Mesenchymal stem cell (in vitro differentiated cells and primary cell): ENCODE results near the gene FANCE.

Source experiments
- DNase-seq: peaks from one replicate; pipeline ENCODE4 v3.0.0-alpha.2; 2013
- H2AFZ ChIP-seq: one replicate; pipeline ENCODE4 v1.6.1; 2013; ENCODE audit warnings: low read depth, mild to moderate bottlenecking, control low read depth, inconsistent platforms, low read length, moderate library complexity
- H2AK5ac ChIP-seq: 2 replicates; pipeline ENCODE4 v1.6.1; 2013; ENCODE audit warnings: low read length, moderate library complexity, mild to moderate bottlenecking, inconsistent platforms; ENCODE audit not compliant: severe bottlenecking
- H2BK120ac ChIP-seq: one replicate; pipeline ENCODE4 v1.6.1; 2013; ENCODE audit warnings: low read depth, mild to moderate bottlenecking, inconsistent platforms, low read length, moderate library complexity
- H2BK12ac ChIP-seq, 2 experiments: one replicate each; pipeline ENCODE4 v1.6.1; 2013; ENCODE audit warnings: inconsistent platforms in 2 of 2, low read length in 2 of 2, mild to moderate bottlenecking in 2 of 2, moderate library complexity in 2 of 2, control low read depth in 1 of 2
- H2BK15ac ChIP-seq: one replicate; pipeline ENCODE4 v1.6.1; 2013; ENCODE audit warnings: mild to moderate bottlenecking, low read depth, inconsistent platforms; ENCODE audit not compliant: poor library complexity, severe bottlenecking
- H2BK5ac ChIP-seq: 2 replicates; pipeline ENCODE4 v1.6.1; 2013; ENCODE audit warnings: low read depth, mild to moderate bottlenecking, low read length, control low read depth, inconsistent platforms; ENCODE audit not compliant: poor library complexity, severe bottlenecking
- H3K14ac ChIP-seq, 2 experiments: one replicate each; pipeline ENCODE4 v1.6.1; 2013; ENCODE audit warnings: inconsistent platforms in 2 of 2, low read length in 2 of 2, control low read depth in 1 of 2, mild to moderate bottlenecking in 1 of 2, moderate library complexity in 1 of 2
- H3K18ac ChIP-seq, 2 experiments: one replicate each; pipeline ENCODE4 v1.6.1; 2013; ENCODE audit warnings: inconsistent platforms in 2 of 2, low read length in 2 of 2, control low read depth in 1 of 2, low read depth in 1 of 2, mild to moderate bottlenecking in 1 of 2
- H3K23ac ChIP-seq, 2 experiments: one replicate each; pipeline ENCODE4 v1.6.1; 2013; ENCODE audit warnings: inconsistent platforms in 2 of 2, low read length in 2 of 2, mild to moderate bottlenecking in 2 of 2, moderate library complexity in 2 of 2, control low read depth in 1 of 2
- H3K27ac ChIP-seq: 2 replicates; pipeline ENCODE4 v1.5.1; 2013; ENCODE audit warnings: mild to moderate bottlenecking, moderate library complexity, low read length, control low read depth, inconsistent platforms; ENCODE audit not compliant: poor library complexity, severe bottlenecking
- H3K27me3 ChIP-seq, 2 experiments: 2 replicates each; pipeline versions ENCODE4 v1.6.1 to v1.7.0; 2013; ENCODE audit warnings: low read length in 2 of 2, mild to moderate bottlenecking in 2 of 2, moderate library complexity in 2 of 2, control low read depth in 1 of 2, inconsistent platforms in 1 of 2; ENCODE audit not compliant: control insufficient read depth in 1 of 2, insufficient read depth in 1 of 2
- H3K36me3 ChIP-seq, 2 experiments: 2 replicates each; pipeline versions ENCODE4 v1.6.1 to v1.7.0; 2013; ENCODE audit warnings: low read length in 2 of 2, control low read depth in 1 of 2, inconsistent platforms in 1 of 2, low read depth in 1 of 2, mild to moderate bottlenecking in 1 of 2; ENCODE audit not compliant: insufficient read depth in 2 of 2, control insufficient read depth in 1 of 2
- H3K4ac ChIP-seq, 2 experiments: one replicate each; pipeline ENCODE4 v1.6.1; 2013; ENCODE audit warnings: inconsistent platforms in 2 of 2, low read length in 2 of 2, mild to moderate bottlenecking in 2 of 2, moderate library complexity in 2 of 2, control low read depth in 1 of 2, low read depth in 1 of 2
- H3K4me1 ChIP-seq: 2 replicates; pipeline ENCODE4 v1.6.1; 2013; ENCODE audit warnings: low read depth, low read length, control low read depth; ENCODE audit not compliant: control insufficient read depth, insufficient read depth
- H3K4me2 ChIP-seq: 2 replicates; pipeline ENCODE4 v1.6.1; 2013; ENCODE audit warnings: low read length, mild to moderate bottlenecking, inconsistent platforms; ENCODE audit not compliant: poor library complexity, severe bottlenecking
- H3K4me3 ChIP-seq, 2 experiments: 2 replicates each; pipeline versions ENCODE4 v1.5.1 to v1.7.0; 2013; ENCODE audit warnings: low read length in 2 of 2, mild to moderate bottlenecking in 2 of 2, control low read depth in 1 of 2, low read depth in 1 of 2; ENCODE audit not compliant: insufficient read depth in 1 of 2
- H3K79me1 ChIP-seq: replicated peaks from 2 replicates; pipeline ENCODE4 v1.6.1; 2013; ENCODE audit warnings: mild to moderate bottlenecking, control low read depth, low read length, inconsistent platforms; ENCODE audit not compliant: poor library complexity, severe bottlenecking
- H3K9ac ChIP-seq: 2 replicates; pipeline ENCODE4 v1.7.0; 2013; ENCODE audit warnings: mild to moderate bottlenecking, low read length, moderate library complexity
- H3K9me3 ChIP-seq: 2 replicates; pipeline ENCODE4 v1.7.0; 2013; ENCODE audit warnings: mild to moderate bottlenecking, low read length; ENCODE audit not compliant: control insufficient read depth
- H4K8ac ChIP-seq: one replicate; pipeline ENCODE4 v1.6.1; 2013; ENCODE audit warnings: inconsistent platforms, mild to moderate bottlenecking, low read length, moderate library complexity
- H4K91ac ChIP-seq: one replicate; pipeline ENCODE4 v1.6.1; 2013; ENCODE audit warnings: mild to moderate bottlenecking, low read length, inconsistent platforms
- WGBS: methylation state at CpG from one replicate; pipeline ENCODE4 v1.1.7; 2013; ENCODE audit warnings: mixed read lengths; 5-methylcytosine and 5-hydroxymethylcytosine counted together

The FANCE gene

DNA sequence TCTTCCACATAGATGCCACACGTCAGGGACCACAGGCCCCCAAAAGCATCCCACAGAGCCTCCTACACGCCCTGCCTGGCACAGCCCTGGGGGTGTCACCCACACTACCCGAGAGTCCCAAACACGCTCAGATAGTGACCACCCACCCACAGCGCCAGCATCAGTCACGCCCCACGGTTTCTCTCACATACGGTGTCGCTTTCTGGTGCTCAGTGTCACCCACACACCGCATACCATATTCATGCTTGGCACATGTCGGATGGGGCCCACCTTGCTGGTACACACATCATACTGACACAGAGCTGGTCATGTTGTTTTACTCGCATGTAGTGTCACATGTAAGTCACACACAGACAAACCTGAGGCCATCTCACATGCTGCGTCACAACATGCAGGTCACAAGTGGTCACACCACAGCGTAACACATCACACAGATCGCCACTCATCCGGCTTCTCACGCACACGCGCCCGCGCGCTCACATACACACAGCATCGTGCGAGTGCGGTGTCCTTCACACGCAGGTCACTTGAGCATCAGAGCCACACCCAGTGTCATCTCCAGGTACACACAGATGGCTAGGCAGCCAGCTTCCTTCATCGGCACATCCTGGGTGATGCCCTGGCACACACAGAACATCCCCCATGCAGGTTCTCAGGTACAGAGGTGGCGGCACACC, 41.3 kb downstream of the FANCE start:
- Histone ChIP-seq H2BK5ac (no peak overlapping the region), H2AK5ac (no peak overlapping the region), H2BK120ac (no peak overlapping the region), H3K9me3 (no peaks in the 10 kb centered on the region), H2AFZ (no peak overlapping the region), H3K4me3 (peak overlapping the region in 1 of 2 experiments; percentile 40), H3K4me1 (peaks cover 68% of the 10 kb centered on the region), H3K36me3 (peaks cover 0 to 12% of the 10 kb centered on the region in 2 experiments), H4K91ac (peak overlapping the region; percentile 29), H2BK15ac (no peak overlapping the region), H3K9ac (no peak overlapping the region), H3K4me2 (peak overlapping the region; percentile 19), H3K23ac (no peak overlapping the region), H3K14ac (peak overlapping the region in 1 of 2 experiments; percentile 45), H4K8ac (no peak overlapping the region), H3K4ac (peak overlapping the region; percentile 7 to 29), H2BK12ac (peak overlapping the region in 1 of 2 experiments; percentile 55), H3K27me3 (no peaks in the 10 kb centered on the region), H3K79me1 (peaks cover 4% of the 10 kb centered on the region), H3K27ac (no peak overlapping the region), H3K18ac (peak overlapping the region; percentile 11 to 40)
- no peak for DNase-seq
- WGBS = 93% methylated on average over 28 of the region's 28 CpGs

DNA sequence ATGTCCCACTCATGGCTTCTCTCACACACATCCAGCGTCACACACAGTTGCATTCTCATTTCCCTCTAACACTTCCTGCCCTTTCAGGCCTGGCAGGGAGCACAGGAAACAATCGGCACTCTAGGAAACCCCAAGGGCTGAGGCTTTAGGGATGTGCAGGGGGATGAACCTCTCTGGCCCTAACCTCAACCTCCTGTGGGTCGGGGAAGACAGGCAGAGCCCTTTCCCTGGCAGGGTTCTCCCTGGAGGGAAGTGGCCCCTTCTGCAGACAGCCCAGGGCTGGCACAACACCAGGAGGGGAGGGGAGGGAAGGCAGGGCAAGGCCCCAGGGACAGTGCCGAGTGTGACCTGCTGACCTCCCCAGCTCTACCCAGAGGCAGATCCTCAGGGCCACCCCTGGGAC, 42.0 kb downstream of the FANCE start:
- peaks cover 70% of the 10 kb centered on the region for H3K4me1 ChIP-seq
- 14% methylated on average over 3 of the region's 4 CpGs for WGBS
- peak; percentile 52 for DNase-seq
- peak overlapping the region in 1 of 2 experiments; percentile 64 for H3K4ac ChIP-seq
- H2BK120ac ChIP-seq = no peak overlapping the region
- peak overlapping the region; percentile 9 to 40 for H3K18ac ChIP-seq
- H3K9ac ChIP-seq = peak overlapping the region; percentile 24
- no peak overlapping the region for H4K8ac ChIP-seq
- peak overlapping the region in 1 of 2 experiments; percentile 76 for H3K14ac ChIP-seq
- H3K27me3 ChIP-seq = no peaks in the 10 kb centered on the region
- no peak overlapping the region for H2AFZ ChIP-seq
- peaks cover 0 to 12% of the 10 kb centered on the region in 2 experiments for H3K36me3 ChIP-seq
- H2BK15ac ChIP-seq = no peak overlapping the region
- H2AK5ac ChIP-seq = peak overlapping the region; percentile 14
- H3K4me2 ChIP-seq = peak overlapping the region; percentile 52
- peaks cover 8% of the 10 kb centered on the region for H3K79me1 ChIP-seq
- H4K91ac ChIP-seq = peak overlapping the region; percentile 58
- H3K27ac ChIP-seq = peak overlapping the region; percentile 3
- H3K9me3 ChIP-seq = no peaks in the 10 kb centered on the region
- H2BK5ac ChIP-seq = no peak overlapping the region
- peak overlapping the region in 1 of 2 experiments; percentile 81 for H2BK12ac ChIP-seq
- no peak overlapping the region for H3K23ac ChIP-seq
- peak overlapping the region in 1 of 2 experiments; percentile 40 for H3K4me3 ChIP-seq

DNA sequence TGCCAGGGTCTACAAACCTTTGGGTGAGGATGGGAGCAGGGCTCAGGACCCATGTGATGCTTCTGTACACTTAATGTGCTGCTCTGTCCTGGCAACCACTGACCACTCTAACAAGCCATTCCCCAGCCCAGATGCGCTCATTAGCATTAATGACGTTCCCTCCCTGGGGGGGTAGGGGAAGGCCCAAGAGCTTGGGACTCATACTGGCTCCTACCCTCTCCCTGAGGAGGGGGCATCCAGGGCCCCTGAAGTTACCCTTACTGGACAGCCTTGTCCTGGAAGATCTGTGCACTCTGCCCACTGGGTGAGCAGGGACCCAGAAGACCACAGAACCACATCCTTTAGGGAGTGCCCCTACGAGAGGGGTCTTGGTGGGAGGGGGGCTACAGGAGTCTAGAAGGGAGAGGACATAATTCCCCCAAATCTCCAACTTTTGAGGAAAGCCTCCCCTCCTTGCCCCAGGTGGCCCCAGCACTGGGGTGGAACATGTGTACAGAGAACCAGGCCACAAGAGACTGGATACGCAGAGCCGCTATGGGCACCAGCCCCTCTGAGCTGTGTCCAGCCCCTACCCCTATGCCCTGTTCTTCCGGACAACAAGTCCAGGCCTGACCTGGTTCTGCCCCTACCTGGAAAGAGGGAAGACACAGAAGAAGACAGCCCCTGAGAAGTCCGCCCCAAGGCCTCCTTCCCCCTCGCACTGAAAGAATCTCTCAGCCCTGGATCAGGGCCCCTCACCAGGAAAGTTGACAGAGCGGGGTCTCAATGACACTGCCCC, 43.3 kb downstream of the FANCE start:
- peak overlapping the region; percentile 65 for H2BK120ac ChIP-seq
- no peak overlapping the region for H4K91ac ChIP-seq
- no peaks in the 10 kb centered on the region for H3K9me3 ChIP-seq
- peak; percentile 78 for DNase-seq
- H2AK5ac ChIP-seq = peak overlapping the region; percentile 50
- H2AFZ ChIP-seq = no peak overlapping the region
- H3K4me3 ChIP-seq = peak overlapping the region; percentile 76 to 85
- H4K8ac ChIP-seq = peak overlapping the region; percentile 83
- H2BK12ac ChIP-seq = peak overlapping the region in 1 of 2 experiments; percentile 29
- WGBS = 51% methylated on average over 9 of the region's 9 CpGs
- peak overlapping the region; percentile 78 for H3K27ac ChIP-seq
- H3K27me3 ChIP-seq = no peaks in the 10 kb centered on the region
- H3K4ac ChIP-seq = peak overlapping the region in 1 of 2 experiments; percentile 98
- H3K4me2 ChIP-seq = peak overlapping the region; percentile 89
- H3K4me1 ChIP-seq = peaks cover 66% of the 10 kb centered on the region
- no peak overlapping the region for H3K23ac ChIP-seq
- H2BK15ac ChIP-seq = peak overlapping the region; percentile 87
- H3K9ac ChIP-seq = peak overlapping the region; percentile 91
- H3K79me1 ChIP-seq = peaks cover 8% of the 10 kb centered on the region
- no peak overlapping the region for H2BK5ac ChIP-seq
- peaks cover 0 to 12% of the 10 kb centered on the region in 2 experiments for H3K36me3 ChIP-seq
- H3K18ac ChIP-seq = peak overlapping the region; percentile 74 to 92
- peak overlapping the region in 1 of 2 experiments; percentile 38 for H3K14ac ChIP-seq
